HEK293T (cell line): ENCODE measurements around the gene ABR.

Source experiments
- CTCF ChIA-PET: fragments of 350-600 bp; formaldehyde crosslinking; extraction: SDS; loops from one replicate; lab custom pipeline; 2021; ENCODE audit warnings: antibody characterized with exemption, inconsistent platforms; lab: Yijun Ruan, JAX
- POLR2A ChIA-PET: fragments of 350-600 bp; formaldehyde crosslinking; extraction: SDS; loops from one replicate; lab custom pipeline; 2020; ENCODE audit warnings: antibody characterized with exemption, inconsistent platforms; lab: Yijun Ruan, JAX
- DNase-seq: peaks from one replicate; pipeline ENCODE4 v3.0.0; 2012; ENCODE audit warnings: mixed read lengths; ENCODE audit errors: extremely low spot score
- ARNT ChIP-seq: fragments of 450-650 bp; IDR thresholded peaks from 2 replicates; pipeline ENCODE4 v1.6.1; 2017; ENCODE audit warnings: mild to moderate bottlenecking
- BHLHE40 ChIP-seq: fragments of 450-650 bp; IDR thresholded peaks from 2 replicates; pipeline ENCODE4 v1.6.1; 2016; ENCODE audit warnings: mild to moderate bottlenecking, moderate library complexity, borderline replicate concordance
- CTBP1 ChIP-seq: fragments of 450-650 bp; IDR thresholded peaks from 2 replicates; pipeline ENCODE4 v1.6.1; 2016; ENCODE audit warnings: borderline replicate concordance
- ELF4 ChIP-seq: fragments of 450-650 bp; IDR thresholded peaks from 2 replicates; pipeline ENCODE4 v1.6.1; 2017; ENCODE audit warnings: antibody characterized with exemption
- FOXA1 ChIP-seq: fragments of 450-650 bp; IDR thresholded peaks from 2 replicates; pipeline ENCODE4 v1.6.1; 2016; ENCODE audit warnings: mild to moderate bottlenecking
- FOXK2 ChIP-seq: fragments of 450-650 bp; IDR thresholded peaks from 2 replicates; pipeline ENCODE4 v1.6.1; 2016; ENCODE audit warnings: mild to moderate bottlenecking
- FOXM1 ChIP-seq: fragments of 450-650 bp; IDR thresholded peaks from 2 replicates; pipeline ENCODE4 v1.6.1; 2017; ENCODE audit warnings: mild to moderate bottlenecking, borderline replicate concordance
- HDGF ChIP-seq: fragments of 450-650 bp; IDR thresholded peaks from 2 replicates; pipeline ENCODE4 v1.6.1; 2017; ENCODE audit warnings: antibody characterized with exemption, borderline replicate concordance
- L3MBTL2 ChIP-seq: fragments of 450-650 bp; conservative IDR thresholded peaks from 2 replicates; pipeline ENCODE4 v1.6.1; 2016; ENCODE audit warnings: mild to moderate bottlenecking
- LEF1 ChIP-seq: fragments of 450-650 bp; IDR thresholded peaks from 2 replicates; pipeline ENCODE4 v1.6.1; 2017; ENCODE audit warnings: mild to moderate bottlenecking, borderline replicate concordance
- NFRKB ChIP-seq: fragments of 450-650 bp; IDR thresholded peaks from 2 replicates; pipeline ENCODE4 v1.6.1; 2016; ENCODE audit warnings: mild to moderate bottlenecking, moderate library complexity
- SP1 ChIP-seq: fragments of 450-650 bp; IDR thresholded peaks from 2 replicates; pipeline ENCODE4 v1.6.1; 2017
- SUZ12 ChIP-seq: fragments of 450-650 bp; IDR thresholded peaks from 2 replicates; pipeline ENCODE4 v1.6.1; 2016; ENCODE audit warnings: mild to moderate bottlenecking
- TARDBP ChIP-seq: fragments of 450-650 bp; IDR thresholded peaks from 2 replicates; pipeline ENCODE4 v1.6.1; 2016
- ZNF384 ChIP-seq: fragments of 450-650 bp; IDR thresholded peaks from 2 replicates; pipeline ENCODE4 v1.6.1; 2016
- TF ChIP-seq, protein P1 (sequence below): fragments of 450-650 bp; IDR thresholded peaks from 2 replicates; pipeline ENCODE4 v1.6.1; 2016

ABR gene

GRCh38 chr17:1083451-1084187 is 96.2 kb downstream of the ABR start:
- CTCF ChIA-PET, result interaction anchor here (0.5 to 1.4 kb wide), 2 partner anchors 25 to 133 kb away, joined by 3 read pairs; no protein-coding TSS in a partner anchor
- DNase-seq, result no peak
- POLR2A ChIA-PET, result interaction anchor here (1.3 to 2.0 kb wide), 2 partner anchors 14 to 28 kb away, joined by 4 to 5 read pairs; no protein-coding TSS in a partner anchor
- TF ChIP-seq CTBP1, result no peak

GRCh38 chr17:1082579-1082978 is 97.2 kb downstream of the ABR start:
- ChIA-PET CTCF (interaction anchor here (1.3 kb wide), 1 partner anchor 24 kb away, joined by 3 read pairs; no protein-coding TSS in a partner anchor), POLR2A (interaction anchor here (2.0 kb wide), 1 partner anchor 29 kb away, joined by 5 read pairs; no protein-coding TSS in a partner anchor)
- no peak for TF ChIP-seq BHLHE40
- TF ChIP-seq L3MBTL2, result no peak
- TF ChIP-seq, protein P1, sequence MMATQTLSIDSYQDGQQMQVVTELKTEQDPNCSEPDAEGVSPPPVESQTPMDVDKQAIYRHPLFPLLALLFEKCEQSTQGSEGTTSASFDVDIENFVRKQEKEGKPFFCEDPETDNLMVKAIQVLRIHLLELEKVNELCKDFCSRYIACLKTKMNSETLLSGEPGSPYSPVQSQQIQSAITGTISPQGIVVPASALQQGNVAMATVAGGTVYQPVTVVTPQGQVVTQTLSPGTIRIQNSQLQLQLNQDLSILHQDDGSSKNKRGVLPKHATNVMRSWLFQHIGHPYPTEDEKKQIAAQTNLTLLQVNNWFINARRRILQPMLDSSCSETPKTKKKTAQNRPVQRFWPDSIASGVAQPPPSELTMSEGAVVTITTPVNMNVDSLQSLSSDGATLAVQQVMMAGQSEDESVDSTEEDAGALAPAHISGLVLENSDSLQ, result no peak
- TF ChIP-seq SUZ12, result no peak
- no peak for TF ChIP-seq FOXA1
- no peak for TF ChIP-seq TARDBP
- TF ChIP-seq FOXK2, result no peak
- no peak for TF ChIP-seq SP1
- TF ChIP-seq LEF1, result no peak
- no peak for TF ChIP-seq NFRKB
- no peak for TF ChIP-seq FOXM1
- TF ChIP-seq ELF4, result no peak
- no peak for TF ChIP-seq ARNT
- no peak for TF ChIP-seq ZNF384
- TF ChIP-seq CTBP1, result no peak
- TF ChIP-seq HDGF, result no peak
- DNase-seq, result no peak

DNA sequence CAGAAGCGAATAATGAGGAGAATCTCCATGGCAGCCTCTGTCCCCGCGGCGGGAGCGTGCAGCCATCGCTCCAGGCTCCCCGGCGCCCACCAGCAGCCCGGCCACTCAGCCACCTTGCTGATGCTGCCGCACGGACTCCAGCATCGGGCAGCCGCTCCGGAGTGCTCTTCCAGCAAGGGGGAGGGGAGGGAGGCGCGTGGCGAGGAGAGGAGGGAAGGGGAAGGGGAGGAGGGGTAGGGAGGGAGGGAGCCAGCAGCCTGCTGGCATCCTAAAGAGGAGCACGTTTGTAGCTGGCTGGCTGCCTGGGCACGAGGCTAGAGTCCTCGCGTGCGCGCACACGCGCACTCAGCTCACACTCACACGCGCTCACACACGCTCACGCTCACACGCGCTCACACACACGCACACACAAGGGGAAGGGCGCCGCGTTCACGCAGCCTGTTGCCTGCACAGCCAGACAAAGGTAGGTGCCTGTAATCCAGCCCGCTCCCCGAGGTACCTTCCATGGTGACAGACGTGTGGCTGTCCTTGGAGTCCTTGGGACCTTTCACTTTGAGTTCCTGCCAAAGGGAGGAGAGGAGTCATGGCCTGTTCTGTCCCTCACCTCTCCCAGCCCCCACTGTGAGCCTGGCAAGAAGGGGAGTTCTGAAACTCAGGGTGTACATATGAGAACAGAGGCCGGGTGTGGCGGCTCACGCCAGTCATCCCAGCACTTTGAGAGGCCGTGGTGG is 100.8 kb downstream of the ABR start:
- TF ChIP-seq TARDBP (no peak), L3MBTL2 (no peak), ELF4 (no peak), FOXK2 (no peak), LEF1 (no peak), ARNT (no peak)
- ChIA-PET POLR2A (no interaction called here), CTCF (no interaction called here)
- DNase-seq, result no peak

GRCh38 chr17:1077986-1078711 is 101.6 kb downstream of the ABR start:
- TF ChIP-seq ZNF384, result no peak
- TF ChIP-seq NFRKB, result no peak
- TF ChIP-seq CTBP1, result no peak
- TF ChIP-seq L3MBTL2, result no peak
- ChIA-PET POLR2A (no interaction called here), CTCF (no interaction called here)
- no peak for DNase-seq

GRCh38 chr17:1077581-1077985 is 102.2 kb downstream of the ABR start:
- POLR2A ChIA-PET, result no interaction called here
- no peak for DNase-seq
- CTCF ChIA-PET, result no interaction called here
- no peak for TF ChIP-seq ELF4
- TF ChIP-seq HDGF, result no peak
- TF ChIP-seq SP1, result no peak
- TF ChIP-seq FOXK2, result no peak
- TF ChIP-seq, protein P1, result no peak
- TF ChIP-seq NFRKB, result no peak
- TF ChIP-seq ARNT, result no peak
- TF ChIP-seq FOXA1, result no peak
- no peak for TF ChIP-seq TARDBP
- TF ChIP-seq L3MBTL2, result no peak

DNA sequence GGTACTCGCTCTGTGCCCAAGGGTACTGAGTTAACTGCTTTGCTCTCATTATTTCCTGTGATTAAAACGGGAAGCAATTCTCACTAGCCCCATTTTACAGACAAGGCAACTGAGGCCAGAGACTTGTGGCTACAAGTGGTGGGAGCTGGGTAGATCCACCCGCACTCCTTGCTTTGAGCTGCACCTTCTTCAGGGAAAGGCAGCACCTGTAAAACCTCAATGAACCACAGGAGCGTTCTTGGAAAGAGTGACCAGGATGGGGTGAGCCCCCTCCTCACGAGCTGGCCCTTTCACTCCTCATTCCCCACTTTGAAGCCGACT is 102.8 kb downstream of the ABR start:
- TF ChIP-seq NFRKB, result no peak
- no peak for TF ChIP-seq L3MBTL2
- TF ChIP-seq BHLHE40, result no peak
- TF ChIP-seq ELF4, result no peak
- no peak for TF ChIP-seq ARNT
- no peak for TF ChIP-seq LEF1
- no peak for TF ChIP-seq FOXK2
- TF ChIP-seq TARDBP, result no peak
- TF ChIP-seq CTBP1, result no peak
- TF ChIP-seq HDGF, result no peak
- TF ChIP-seq, protein P1, result no peak
- TF ChIP-seq SP1, result no peak
- TF ChIP-seq FOXA1, result no peak
- TF ChIP-seq SUZ12, result no peak
- TF ChIP-seq ZNF384, result no peak
- TF ChIP-seq FOXM1, result no peak
- ChIA-PET POLR2A (no interaction called here), CTCF (interaction anchor here (0.7 to 1.9 kb wide), 2 partner anchors 21 to 34 kb away, joined by 3 to 10 read pairs; no protein-coding TSS in a partner anchor)
- no peak for DNase-seq
